Measurements from ENCODE around the gene MRPS26.
"Not testable (repeated sequence)": the region's sequence is repeated elsewhere in the genome, so short reads cannot be mapped to it uniquely, and the experiment has no call there.

The MRPS26 gene

DNA sequence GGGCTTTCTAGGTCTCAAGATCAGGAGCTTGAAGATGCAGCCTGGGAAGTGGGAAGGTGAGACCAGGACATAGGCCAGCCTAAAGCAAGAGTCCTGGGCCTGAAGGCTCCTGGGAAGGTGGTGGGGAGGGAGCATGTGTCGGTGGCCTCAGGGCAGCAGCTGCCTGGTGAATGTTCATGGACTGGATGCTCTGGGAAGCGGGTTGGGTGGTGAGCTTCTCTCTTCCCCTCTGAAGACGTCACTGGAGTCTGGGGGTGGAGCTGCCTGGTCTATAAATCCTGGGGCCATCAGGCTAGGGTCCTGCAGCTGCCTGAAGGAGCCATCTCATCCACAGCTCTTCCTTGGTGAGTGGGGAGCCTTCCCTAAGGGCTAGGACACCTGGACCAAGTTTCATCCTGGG is 2.5 kb upstream of the MRPS26 start, which contains the start of gene GNRH2:
Gene GNRH2, plus strand, starts transcription at position 301 of the 400 bp plus-strand sequence. CDS start 793 bp downstream, outside the sequence.
- DNase-seq: no peak

GRCh38 chr20:3044336-3044965 is 1.4 kb upstream of the MRPS26 start:
- DNase-seq: no peak

DNA sequence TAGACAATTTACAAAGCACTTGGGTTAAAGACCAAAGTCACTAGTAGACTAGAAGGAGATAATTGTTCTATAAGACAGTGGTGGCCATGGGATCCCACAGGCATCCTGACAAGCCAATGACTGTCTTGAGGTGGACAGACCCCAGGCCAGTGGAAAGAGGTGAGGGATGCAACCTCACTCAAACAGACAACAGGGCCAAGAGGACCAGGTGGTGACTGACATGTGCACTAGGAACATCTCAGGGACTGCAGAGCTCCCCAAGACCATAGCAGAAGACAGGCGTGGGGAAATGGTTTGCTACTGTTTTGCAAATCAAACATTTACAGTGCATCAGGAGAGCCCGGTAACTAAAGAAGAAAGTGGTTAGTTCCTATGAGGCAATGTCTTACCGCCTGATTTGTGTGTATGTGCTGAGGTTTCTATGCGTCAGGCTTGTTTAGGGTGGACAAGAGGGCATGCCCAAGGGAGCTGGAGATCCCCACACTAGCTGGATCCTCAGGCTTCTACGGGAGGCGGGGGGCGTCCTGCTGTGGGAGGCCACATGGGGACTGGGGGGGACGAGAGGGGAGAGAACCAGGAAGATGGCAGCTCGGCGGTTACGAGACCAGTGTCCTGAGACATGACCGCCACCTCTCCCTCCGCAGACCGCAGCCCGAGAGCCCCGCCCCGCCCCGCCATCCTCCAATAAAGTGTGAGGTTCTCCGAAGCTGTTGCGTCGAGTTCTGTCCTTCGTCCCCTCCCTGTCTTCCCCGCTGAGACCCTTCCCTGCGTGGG is 623 bp upstream of the MRPS26 start:
- peak; percentile 73 for DNase-seq

- DNase-seq: no peak
These were observed 1.0 kb downstream of the MRPS26 start for GRCh38 chr20:3046677-3047462.

GRCh38 chr20:3047486-3048419 is 1.9 kb downstream of the MRPS26 start:
- DNase-seq: no peak

DNA sequence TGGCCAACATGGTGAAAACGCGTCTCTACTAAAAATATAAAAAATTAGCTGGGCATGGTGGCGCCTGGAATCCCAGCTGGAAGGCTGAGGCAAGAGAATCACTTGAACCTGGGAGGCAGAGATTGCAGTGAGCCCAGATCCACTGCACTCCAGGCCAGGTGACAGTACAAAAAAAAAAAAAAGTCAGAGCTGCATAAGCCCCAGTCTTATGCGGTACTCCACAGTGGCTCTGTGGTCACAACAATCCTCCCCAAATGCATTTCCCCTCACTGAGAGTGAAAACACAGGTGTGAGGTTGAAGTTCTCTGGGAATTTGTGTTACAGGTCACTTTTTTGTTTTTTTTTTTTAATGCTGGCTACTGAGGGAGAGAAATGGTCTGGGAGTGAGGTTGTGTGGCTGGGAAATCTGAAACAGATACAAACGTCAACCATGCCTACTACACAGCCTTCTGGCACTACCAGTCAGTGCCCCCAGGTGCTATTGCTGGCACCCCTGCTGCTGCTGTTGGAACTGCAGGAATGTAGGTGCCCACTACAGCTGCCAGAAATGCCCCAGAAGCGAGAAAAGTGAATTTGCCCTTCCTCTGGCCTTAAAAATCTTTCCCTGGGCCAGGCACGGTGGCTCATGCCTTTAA is 5.7 kb downstream of the MRPS26 start:
- no peak for DNase-seq

- no peak for DNase-seq
These were observed 13.6 kb downstream of the MRPS26 start for GRCh38 chr20:3059489-3059888.

DNA sequence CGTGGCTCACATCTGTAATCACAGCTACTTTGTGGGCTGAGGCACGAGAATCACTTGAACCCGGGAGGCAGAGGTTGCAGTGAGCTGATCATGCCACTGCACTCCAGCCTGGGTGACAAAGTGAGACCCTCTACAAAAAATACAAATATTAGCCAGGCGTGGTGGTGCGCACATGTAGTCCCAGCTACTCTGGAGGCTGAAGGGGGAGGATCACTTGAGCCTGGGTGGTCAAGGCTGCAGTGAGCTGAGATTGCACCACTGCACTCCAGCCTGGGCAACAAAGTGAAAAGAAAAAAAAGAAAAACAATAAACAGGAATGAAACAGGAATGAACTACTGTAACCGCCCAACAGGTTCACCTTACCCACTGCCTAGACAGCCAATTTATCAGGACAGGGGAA is 18.3 kb downstream of the MRPS26 start:
- not testable (repeated sequence) for DNase-seq

- DNase-seq: no peak
These were observed 21.5 kb downstream of the MRPS26 start for GRCh38 chr20:3067139-3068014.

- DNase-seq: no peak
These were observed 22.2 kb downstream of the MRPS26 start for GRCh38 chr20:3068075-3068474.

- no peak for DNase-seq
These were observed 23.4 kb downstream of the MRPS26 start for GRCh38 chr20:3068986-3069900.

DNA sequence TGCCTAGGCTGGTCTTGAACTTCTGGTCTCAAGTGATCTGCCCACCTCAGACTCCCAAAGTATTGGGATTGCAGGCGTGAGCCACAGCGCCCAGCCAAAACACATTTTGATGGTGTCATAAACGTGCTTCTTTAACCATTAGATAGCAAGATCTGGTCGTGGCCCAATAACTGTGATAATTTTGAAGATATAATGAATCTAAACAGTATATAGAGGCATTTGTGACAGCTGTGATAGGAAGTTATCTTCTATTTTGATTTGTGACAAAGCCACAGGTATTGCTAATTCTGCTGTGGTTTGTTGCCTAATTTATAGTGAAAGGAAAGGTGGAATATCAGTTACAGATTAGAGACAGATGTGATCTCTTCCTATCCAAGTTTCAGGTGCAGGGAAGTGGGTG is 24.9 kb downstream of the MRPS26 start:
- DNase-seq: no peak

- DNase-seq: no peak
These were observed 25.4 kb downstream of the MRPS26 start for GRCh38 chr20:3071266-3071609.

DNA sequence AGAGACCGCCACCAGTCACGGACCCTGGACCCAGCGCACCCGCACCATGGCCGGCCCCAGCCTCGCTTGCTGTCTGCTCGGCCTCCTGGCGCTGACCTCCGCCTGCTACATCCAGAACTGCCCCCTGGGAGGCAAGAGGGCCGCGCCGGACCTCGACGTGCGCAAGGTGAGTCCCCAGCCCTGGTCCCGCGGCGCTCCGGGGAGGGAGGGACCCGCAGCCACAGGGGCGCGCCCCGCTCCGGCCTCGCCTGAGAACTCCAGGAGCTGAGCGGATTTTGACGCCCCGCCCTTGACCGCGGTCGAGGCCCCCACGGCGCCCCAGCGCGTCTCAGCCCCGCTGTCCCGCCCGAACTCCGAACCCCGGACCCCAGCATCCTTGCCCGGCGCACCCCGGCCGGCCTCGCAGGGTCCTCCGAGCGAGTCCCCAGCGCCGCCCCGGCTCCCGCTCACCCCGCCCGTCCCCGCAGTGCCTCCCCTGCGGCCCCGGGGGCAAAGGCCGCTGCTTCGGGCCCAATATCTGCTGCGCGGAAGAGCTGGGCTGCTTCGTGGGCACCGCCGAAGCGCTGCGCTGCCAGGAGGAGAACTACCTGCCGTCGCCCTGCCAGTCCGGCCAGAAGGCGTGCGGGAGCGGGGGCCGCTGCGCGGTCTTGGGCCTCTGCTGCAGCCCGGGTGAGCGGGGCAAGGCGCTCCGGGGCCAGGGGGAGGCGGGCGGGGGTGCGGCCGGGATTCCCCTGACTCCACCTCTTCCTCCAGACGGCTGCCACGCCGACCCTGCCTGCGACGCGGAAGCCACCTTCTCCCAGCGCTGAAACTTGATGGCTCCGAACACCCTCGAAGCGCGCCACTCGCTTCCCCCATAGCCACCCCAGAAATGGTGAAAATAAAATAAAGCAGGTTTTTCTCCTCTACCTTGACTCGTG is 26.0 kb downstream of the MRPS26 start, which contains the start of gene OXT:
Gene OXT, plus strand, starts transcription at position 11 of the 920 bp plus-strand sequence. Its CDS starts 36 bp downstream, at position 47.
- no peak for DNase-seq

- no peak for DNase-seq
These were observed 26.8 kb downstream of the MRPS26 start for GRCh38 chr20:3072530-3073250.

DNA sequence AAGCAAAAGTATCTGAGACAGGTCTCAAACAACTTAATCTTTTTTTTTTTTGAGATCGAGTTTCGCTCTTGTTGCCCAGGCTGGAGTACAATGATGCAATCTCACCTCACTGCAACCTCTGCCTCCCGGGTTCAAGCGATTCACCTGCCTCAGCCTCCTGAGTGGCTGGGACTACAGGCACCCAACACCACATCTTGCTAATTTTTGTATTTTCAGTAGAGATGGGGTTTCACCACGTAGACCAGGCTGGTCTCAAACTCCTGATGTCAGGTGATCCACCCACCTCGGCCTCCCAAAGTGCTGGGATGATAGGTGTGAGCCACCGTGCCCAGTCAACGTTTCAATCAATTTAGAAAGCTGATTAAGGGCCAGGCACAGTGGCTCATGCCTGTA is 27.4 kb downstream of the MRPS26 start:
- DNase-seq: not testable (repeated sequence)

DNA sequence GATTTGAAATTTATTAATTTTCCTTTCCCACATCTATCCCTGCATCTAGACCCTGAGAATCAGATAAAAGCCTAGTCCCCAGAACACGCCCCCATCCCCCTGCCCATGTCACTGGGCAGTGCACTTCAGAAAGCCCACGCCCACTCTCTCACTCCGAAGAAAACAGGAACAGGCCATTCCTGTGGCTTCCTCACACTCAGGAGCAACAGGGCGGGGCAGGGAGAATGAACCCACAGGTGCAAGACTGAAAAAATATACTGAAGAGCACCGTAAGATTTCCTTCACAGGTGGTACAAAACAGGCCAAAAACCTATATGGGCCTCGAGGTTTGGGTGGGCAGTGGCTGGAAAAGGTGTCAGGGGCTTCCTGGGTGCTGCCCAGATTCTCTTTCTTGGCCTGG is 29.0 kb downstream of the MRPS26 start:
- no peak for DNase-seq

DNA sequence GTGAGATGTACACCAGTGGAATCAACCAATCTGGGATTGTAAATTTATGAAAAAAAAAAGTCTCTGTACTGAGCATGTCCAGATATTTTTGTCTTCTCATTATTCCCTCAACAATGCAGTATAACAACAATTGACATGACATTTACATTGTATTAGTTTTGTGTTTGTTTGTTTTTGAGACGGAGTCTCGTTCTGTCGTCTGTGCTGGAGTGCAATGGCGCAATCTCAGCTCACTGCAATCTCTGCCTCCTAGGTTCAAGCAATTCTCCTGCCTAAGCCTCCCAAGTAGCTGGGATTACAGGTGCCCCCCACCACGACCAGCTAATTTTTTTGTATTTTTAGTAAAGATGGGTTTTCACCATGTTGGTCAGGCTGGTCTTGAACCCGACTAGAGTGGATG is 29.5 kb downstream of the MRPS26 start:
- DNase-seq: not testable (repeated sequence)
